GM18861 (cell line): Measurements from ENCODE around the gene BCOR.

Source experiments
- ATAC-seq: cut with Tn5 transposase; IDR thresholded peaks from one replicate; pipeline ENCODE4 v1.9.1; 2021; ENCODE audit not compliant: unreplicated experiment

The BCOR gene

DNA sequence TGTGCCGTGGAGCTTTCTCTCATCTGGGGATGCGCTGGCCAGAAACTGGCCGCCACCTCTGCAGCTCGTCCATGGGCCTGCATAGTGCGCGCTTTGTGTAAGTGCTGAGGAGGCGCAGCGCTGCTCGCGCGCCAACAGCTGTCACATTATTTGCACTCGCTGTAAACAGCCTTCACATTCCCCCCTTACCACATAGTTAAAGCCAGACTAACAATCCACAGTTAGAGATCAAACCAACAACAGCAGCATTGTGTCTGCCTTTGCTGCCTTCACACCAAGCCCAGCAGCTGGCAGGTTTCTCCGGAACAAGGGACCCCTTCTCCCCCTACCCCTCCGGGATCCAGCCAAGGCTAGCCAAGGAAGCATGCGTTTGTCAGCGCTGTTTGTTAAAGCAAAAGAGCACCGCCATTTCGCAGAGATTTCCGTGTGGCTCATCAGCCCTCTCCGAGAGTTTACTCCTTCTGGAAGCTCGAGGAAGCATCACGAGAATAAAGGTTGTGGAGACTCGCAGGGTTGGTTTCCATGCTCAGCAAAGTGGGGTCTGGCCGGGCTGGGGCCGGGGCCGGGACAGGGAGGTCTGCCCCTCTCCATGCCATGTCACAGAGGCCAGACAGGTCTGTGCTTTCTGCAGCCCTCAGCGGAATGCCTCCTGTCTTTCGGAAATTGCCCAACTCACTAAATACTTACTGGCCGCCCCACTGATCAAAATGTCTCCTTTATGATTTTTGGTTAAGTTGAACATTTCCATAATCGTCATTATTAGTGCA lies 11.0 kb downstream of the BCOR start:
- ATAC-seq = no peak

DNA sequence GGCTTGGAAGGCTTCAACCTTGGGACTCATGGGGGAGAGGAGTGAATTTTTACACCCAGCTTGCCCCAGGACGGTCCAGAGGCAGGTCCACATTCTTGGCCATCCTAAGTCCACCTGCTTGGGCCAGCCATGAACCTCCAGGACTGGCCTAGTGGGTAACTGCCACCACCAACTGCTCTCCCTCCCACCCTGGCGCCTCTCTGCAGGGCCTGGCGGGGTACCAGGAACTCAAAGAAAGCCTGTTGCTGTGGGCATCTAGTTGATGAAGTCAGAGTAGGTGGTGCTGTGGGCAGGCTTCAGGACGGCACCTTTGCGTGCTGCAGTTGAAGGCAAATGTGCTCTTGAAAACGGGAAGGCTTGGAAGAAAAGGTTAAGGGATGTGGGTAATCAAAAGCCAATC lies 12.0 kb downstream of the BCOR start:
- ATAC-seq = no peak

DNA sequence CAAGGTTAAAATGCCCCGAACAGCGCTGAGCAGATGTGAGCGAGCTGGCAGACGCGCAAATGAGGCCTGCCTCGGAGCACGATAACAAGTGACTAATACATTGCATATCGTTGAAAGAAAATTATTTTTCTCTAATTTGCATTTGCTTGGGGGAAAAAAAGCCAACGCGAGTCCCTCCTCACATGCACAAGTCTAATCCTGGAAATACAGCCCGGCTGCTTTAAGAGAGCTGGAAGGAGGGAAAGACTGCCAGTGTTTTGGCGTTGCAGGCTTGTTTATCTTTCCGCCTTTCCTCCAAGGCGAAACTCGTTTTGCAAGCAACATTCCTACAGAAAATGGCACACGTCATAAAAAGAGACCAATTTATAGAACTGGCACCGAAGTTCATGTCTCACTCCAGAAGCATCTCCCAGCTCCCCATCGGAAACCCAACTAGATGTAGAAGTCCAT lies 12.6 kb downstream of the BCOR start:
- no peak for ATAC-seq

DNA sequence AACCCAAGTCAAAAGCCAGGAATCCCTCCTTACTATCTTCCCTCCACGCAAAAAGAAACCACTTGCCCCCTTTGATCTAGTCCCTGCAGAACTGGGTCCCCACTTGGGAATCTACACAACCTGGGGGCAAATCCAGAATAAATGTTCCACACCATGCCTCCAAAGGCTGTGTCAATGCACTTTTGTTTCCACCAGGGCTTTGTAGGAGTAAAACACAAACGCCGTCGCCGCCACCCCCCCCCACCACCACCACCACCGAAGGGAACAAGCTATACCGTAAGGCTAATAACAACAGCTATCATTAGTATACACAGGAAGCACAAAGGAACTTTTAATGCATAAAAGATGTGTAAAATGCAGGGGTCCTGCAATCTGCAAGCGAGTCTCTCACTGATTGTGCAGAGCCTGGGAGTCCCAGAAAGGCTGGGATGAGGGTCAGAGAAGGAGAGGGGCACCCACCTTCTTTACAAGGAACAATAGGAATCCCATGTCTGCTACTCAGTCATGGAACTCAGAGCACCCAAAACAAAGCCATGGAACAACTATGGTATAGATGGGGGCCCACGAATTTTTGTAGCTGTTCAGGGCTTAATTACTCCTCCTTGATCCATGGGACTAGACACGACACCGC lies 13.2 kb downstream of the BCOR start:
- no peak for ATAC-seq

DNA sequence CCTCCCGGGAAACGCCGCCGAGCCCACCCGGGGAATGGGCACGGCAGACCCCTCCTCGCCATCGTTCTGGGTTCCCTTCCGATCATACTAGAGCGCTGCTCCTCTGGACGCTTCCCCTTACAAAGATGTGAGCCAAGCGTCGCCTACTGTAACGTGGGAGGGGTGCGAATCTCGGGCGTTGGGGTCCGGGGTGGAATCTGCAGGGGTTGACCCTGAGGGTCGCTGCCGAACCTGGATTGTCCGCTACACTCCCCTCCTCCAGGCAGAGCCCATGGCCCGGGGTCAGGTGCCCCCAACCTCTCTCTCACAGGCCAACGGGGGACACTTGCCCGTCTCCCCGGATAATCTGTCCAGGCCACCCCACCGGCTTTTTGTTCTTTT lies 13.8 kb downstream of the BCOR start:
- no peak for ATAC-seq

DNA sequence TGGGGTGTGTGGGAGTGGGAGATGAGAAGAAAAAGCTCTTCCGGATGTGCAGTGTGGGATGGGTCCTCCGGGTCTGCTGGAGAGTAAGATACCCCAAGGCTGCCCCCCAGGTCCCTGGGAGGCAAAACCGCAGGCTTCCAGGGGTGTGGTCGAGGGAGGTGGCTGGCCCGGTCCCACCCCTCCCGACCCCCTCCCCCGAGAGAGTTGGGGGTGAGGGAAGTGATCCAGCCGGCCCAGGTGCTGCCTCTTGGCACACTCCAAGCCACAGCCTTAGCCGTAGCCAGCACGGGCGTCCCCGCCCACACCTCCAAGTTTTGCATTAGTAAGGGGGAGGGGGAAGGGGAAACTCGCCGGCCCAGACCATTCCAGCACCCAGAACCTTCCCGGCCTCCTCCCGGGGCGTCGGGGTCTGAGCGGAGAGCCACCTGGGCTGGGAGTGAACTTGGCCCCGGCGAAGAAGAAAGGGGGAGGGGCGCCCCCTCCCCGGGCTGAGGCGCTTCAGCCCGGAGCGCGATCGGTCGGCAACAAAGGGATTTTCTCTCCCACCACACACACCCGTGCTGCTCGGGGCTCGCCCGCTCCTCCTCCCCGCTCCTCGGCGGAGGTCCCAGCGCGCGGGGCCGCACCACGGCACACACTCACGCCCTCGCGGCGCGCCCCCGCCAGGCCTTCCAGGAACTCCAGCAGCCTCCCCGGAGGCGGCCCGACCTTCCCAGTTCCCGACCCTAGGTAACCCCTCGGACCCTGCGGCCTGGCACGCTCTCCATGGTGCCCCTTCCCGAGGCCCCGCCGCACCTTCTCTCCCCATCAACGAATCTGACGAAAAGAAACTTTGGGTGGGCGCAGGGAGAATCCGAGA lies 14.4 kb downstream of the BCOR start:
- ATAC-seq = no peak

DNA sequence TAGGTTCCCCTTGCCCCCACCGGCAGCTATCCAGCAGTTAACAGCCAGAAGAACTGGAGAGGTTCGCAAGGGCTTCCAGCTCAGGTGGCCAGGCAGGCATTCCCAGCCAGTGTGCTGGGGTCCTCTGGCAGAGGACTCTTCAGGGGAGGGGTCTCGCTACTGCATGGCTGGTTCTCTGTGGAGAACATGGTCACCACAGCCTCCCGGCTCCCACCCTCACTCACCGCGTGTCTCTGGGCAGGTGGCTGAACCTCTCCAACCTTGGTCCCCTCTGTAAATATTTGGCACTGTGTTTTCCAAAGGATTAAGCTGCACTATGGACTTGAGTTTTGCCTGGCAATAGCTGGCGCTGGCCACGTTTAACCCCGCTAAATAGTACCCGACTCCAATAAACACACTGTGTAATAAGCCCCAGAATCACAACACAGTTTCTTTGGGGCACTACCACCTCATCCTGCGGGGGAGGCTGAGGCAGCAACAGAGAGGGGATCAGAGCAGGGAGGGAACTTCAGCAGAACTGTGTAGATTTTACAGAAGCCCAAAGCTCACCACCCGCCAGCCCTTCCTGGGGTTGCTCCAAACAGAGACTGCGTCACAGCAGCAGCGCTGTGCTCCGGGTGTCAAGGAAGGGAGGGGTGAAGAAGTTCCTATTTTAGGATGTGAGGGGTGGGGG lies 15.2 kb downstream of the BCOR start:
- no peak for ATAC-seq

DNA sequence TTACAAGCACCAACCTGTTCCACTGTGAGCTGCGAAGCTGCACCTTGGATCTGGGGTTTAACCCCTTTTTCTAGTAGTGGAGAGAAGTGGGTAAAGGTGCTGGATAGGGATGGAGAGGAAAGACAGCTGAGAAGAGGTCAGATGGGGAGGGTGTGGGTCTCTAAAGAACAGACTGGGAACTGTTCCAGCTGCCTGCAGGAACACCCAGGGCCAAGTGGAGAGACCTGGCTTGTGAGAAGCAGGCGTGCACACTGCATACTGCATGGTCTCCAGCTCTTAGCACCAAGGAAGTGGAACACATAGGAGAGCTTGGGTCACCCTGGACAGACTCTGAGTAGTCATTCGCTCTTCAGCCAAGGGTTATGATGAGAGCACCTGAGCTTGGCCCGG lies 16.1 kb downstream of the BCOR start:
- ATAC-seq = no peak

DNA sequence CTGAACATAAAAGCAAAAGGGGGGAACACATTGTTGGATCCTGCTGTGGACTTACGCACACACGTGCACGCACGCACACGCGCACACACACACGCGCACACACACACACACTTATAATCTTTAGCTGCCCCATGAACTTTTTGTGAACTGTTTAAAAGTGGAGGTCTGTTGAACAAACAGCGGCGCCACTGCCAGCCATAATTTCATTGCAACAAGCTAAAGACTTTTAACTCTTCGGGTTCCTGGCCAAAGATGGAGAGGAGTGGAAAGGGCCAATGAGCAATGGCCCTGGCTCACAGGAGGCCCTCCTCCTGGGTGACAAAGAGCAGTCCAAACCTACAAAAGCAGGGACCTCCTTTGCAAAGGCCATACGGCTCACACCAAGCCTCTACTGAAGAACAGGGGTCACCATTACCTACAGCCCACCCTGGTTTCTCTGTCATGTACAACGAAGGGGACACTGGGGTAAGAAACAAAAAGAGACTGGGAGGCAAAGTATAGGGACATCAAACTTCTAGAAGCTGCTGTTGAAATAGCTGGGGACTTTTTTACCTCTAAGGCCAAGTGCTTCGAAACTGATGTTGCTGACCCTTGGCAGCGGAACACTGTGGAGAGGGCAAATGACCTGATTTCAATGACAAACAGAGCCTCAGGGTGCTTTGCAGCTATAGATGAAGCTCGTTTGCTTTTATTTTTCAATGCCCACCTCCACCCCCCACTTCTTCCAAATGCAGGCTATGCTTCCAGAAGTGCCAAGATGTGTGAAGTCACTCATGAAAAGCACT lies 16.7 kb downstream of the BCOR start:
- no peak for ATAC-seq

DNA sequence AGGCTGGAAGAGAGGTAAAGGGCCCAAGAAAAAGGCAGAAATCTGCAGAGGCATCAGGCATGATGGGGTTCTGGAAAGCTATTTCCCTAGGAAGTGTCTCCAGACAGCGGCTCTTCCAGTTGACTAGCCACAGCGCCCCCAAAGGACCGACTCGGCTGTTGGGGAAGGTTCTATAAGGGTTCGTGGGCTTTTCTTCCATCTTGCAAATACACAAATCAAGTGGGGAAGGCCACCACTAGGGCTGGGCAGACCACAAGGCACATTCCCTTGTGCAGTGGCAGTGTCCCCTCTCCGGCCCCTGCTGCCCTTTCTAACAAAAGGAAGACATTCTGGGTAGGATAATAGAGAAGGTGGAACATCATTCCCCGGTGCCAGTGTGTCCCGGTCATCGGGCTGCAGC lies 18.2 kb downstream of the BCOR start:
- no peak for ATAC-seq

DNA sequence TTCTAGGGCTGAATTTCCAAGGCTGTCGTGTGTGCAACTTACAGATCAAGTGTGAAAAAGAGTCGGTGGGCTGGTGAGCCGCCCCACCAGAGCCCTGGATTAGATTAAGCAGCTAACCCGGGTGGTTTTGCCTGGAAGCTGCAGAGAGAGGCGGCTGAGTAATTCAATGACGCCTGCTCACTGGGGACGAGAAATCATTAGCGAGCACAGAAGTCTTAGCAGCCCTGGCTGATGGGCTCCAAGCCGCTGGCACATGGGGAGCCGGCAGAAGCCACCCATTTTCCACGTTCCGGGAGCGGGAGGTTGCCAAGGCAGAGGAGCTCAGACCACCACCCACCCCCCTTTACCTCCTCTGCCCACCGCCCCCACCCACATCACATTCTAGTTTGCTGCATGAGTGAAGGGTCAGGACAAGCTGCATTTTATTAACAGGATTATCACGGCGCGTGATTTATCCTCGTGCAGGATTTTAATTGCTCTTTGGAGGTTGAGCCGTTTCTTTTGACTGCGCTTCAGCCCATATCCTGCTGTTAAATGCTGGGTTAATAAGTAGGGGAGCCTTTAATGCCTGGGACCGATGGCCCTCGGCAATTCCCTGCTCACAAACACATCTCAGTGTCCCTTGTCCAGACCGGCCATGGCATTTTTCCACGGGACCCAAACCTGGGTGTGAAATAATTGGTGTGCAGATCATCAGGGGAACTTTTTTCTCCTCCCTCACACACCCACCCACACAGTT lies 19.1 kb downstream of the BCOR start:
- no peak for ATAC-seq

DNA sequence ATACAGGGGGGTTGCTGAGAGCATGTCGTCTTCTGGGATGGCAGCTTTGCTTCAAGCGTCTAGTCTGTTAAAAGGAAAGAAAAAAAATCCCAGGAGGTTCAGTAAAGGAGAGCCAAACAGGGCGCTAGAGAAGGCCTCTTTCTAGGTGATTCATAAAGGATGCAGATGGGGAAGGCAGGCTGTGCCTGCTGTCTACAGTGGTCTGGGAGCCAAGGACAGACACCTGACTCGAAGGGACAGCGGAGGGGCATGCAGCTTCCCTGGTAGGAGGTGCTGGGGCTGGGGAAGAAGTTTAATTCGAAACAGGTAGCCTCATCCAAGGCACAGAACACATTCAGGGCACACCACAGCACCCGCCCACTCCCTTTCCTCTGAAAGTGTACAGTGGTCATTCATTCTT lies 19.9 kb downstream of the BCOR start:
- no peak for ATAC-seq

DNA sequence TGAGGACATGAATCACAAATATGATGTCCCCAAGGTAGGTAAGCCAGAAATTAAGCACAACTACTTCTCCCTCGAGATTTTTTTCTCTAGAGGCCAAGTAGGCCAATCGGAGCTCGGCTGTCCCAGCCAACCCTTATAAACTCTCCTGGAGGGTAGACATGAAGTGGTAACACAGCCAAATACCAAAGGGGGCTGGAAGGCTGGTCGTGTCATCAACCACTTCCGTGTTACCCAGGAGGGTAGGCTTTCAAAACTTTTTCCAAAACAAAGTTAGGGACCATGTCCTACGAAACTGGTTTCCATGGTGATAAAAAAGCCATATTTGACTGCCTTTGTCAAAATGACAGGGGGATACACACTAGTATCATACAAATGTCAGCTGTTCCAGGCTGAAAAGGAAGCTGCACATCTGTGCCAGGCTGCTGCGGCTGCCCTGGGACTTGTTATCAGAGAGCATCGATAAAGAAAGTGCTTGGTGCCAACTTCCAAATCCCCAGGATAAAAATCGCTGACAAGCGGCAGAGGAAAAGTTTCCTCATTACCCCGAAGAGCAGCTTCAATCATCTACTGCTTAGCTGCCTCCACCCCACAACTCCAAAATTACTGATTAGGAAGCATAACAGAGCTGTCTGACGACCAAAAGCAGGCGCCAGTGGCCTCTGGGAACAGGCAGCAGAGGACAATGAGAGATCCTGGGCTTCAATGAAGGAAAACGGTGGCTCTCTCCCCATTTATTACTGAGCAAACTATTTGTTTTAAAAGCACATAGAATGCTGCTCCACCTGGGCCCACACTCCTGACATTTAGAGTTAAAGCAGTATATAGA lies 20.8 kb downstream of the BCOR start:
- ATAC-seq = no peak

DNA sequence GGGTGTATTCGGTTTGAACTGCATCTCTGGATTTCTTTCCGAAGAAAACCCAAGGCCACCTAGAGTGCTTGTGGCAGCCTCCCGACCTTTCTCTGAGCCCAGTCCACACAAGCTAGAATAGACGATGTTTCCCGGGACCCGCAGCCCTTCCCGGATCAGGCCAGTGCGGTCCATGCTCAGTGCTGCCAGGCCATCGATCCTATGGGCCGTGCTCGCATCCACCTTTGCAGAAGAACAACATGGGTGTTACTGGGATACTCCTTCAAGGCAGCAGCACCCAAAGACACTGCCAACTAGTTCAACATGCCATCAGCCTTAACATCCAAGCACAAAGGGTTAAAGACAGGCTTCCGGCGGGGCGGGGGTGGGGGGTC lies 22.8 kb downstream of the BCOR start:
- ATAC-seq = no peak

DNA sequence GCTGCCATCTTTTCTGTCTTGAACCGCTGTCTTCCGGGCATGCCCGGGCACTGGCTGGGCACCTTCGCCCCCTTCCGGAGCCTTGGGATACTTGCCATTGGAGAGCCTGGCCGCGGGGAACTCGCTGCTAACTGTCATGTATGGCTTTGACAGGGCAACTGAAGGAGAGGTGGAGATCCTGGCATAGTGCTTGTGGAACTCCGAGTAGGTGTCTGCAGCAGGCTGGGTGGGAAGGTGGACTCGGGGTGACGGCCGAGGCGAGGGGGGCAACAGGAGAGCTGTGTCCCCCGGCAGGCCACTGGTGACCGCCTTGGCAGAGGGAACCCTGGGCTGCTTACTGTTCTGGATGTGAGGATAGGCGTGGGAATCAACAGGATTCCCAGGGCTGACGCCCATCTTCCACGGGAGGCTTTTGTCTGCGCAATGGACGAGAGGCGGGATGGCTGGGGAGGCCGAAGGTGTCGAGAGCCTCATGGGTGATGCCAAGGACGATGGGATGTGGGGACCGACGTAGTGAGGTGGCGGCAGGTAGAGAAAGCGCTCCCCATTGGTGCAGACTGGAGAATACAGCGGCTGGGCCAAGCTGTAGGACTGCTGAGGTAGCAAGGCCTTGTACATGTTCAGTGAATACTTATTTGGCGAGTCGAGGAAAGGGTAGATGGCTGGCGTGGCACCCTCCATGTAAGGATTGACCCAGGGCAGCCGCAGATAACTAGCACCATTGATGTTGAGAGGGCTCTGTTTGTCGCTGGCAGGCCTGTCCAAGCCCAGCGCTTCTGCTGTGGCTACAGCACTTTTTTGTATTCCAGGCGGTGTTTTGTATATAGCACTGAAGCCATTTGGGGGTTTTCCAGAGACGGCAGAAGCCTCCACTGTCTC lies 23.4 kb downstream of the BCOR start:
- no peak for ATAC-seq

DNA sequence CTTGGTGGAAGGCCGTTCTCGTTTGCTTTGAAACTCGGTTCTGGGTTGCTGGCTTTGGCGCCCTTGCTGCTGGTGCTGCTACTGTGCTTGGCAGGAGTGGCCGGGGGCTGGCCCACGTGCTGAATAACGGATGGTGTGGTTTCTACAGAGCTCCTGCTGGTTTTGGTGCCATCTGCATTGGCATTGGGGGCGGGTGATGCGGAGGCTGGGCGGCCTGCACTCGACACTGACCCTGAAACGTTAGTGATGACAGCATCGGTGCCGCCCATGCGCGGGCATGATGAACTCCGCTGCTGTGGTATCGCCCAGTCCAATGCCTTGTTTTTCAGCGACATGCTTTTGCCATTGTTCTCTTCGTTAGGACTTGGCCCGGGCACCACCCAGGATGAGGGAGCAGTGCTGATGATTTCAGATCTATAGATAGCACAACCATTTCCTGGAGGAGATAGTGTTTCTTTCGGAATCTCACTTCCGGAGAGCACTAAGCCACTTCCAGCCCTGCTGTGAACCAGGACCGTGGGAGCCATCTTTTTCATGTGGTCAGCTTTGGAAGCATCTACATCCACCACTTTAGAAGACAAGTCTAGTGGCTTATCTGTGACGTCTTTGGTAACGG lies 24.2 kb downstream of the BCOR start:
- ATAC-seq = no peak

DNA sequence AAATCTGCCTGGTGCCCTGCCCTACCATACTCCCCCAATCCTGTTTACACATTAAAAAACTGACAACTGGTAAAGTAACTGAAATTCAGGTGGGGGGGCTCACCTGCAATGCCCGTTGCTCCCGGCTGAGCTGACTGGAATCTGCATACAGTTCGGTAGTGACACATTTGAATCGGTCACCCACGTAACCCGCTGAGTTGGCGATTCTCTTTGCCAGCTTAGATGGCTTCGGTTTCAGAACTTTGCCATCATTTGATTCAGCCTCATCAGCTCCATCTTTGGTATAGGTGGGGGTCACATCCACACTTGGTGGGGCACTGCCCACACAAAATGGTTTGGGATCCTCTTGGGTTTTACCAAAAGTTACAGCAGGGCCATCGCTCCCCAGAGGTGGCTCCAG lies 25.5 kb downstream of the BCOR start:
- ATAC-seq = no peak

DNA sequence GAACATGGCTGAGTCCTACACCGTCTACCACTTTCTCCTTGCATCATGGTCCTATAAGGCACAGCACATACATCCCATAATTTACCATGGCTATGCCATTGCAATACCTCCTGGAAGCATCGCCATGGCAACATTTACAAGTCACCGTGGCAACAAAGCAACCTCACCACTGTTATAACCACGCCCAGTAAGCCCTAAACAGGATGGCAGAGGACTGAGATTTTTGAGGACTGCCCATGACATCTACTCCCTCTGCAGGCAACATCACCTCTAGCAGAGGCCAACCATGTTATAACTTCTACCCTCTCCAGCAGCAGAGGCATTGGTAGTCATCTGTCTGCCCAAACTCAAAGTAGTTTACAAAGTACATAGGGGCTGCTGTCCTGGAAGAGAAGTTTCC lies 29.7 kb downstream of the BCOR start:
- ATAC-seq = no peak
